Mesenchymal stem cell (in vitro differentiated cells and primary cell): ENCODE results near the gene THRA.

ENCODE experiments used
- DNase-seq: peaks from one replicate; pipeline ENCODE4 v3.0.0-alpha.2; 2013
- H2AFZ ChIP-seq: one replicate; pipeline ENCODE4 v1.6.1; 2013; ENCODE audit warnings: low read depth, mild to moderate bottlenecking, control low read depth, inconsistent platforms, low read length, moderate library complexity
- H2AK5ac ChIP-seq: 2 replicates; pipeline ENCODE4 v1.6.1; 2013; ENCODE audit warnings: low read length, moderate library complexity, mild to moderate bottlenecking, inconsistent platforms; ENCODE audit not compliant: severe bottlenecking
- H2BK120ac ChIP-seq: one replicate; pipeline ENCODE4 v1.6.1; 2013; ENCODE audit warnings: low read depth, mild to moderate bottlenecking, inconsistent platforms, low read length, moderate library complexity
- H2BK12ac ChIP-seq, 2 experiments: one replicate each; pipeline ENCODE4 v1.6.1; 2013; ENCODE audit warnings: inconsistent platforms in 2 of 2, low read length in 2 of 2, mild to moderate bottlenecking in 2 of 2, moderate library complexity in 2 of 2, control low read depth in 1 of 2
- H2BK15ac ChIP-seq: one replicate; pipeline ENCODE4 v1.6.1; 2013; ENCODE audit warnings: mild to moderate bottlenecking, low read depth, inconsistent platforms; ENCODE audit not compliant: poor library complexity, severe bottlenecking
- H2BK5ac ChIP-seq: 2 replicates; pipeline ENCODE4 v1.6.1; 2013; ENCODE audit warnings: low read depth, mild to moderate bottlenecking, low read length, control low read depth, inconsistent platforms; ENCODE audit not compliant: poor library complexity, severe bottlenecking
- H3K14ac ChIP-seq, 2 experiments: one replicate each; pipeline ENCODE4 v1.6.1; 2013; ENCODE audit warnings: inconsistent platforms in 2 of 2, low read length in 2 of 2, control low read depth in 1 of 2, mild to moderate bottlenecking in 1 of 2, moderate library complexity in 1 of 2
- H3K18ac ChIP-seq, 2 experiments: one replicate each; pipeline ENCODE4 v1.6.1; 2013; ENCODE audit warnings: inconsistent platforms in 2 of 2, low read length in 2 of 2, control low read depth in 1 of 2, low read depth in 1 of 2, mild to moderate bottlenecking in 1 of 2
- H3K23ac ChIP-seq, 2 experiments: one replicate each; pipeline ENCODE4 v1.6.1; 2013; ENCODE audit warnings: inconsistent platforms in 2 of 2, low read length in 2 of 2, mild to moderate bottlenecking in 2 of 2, moderate library complexity in 2 of 2, control low read depth in 1 of 2
- H3K27ac ChIP-seq: 2 replicates; pipeline ENCODE4 v1.5.1; 2013; ENCODE audit warnings: mild to moderate bottlenecking, moderate library complexity, low read length, control low read depth, inconsistent platforms; ENCODE audit not compliant: poor library complexity, severe bottlenecking
- H3K27me3 ChIP-seq, 2 experiments: 2 replicates each; pipeline versions ENCODE4 v1.6.1 to v1.7.0; 2013; ENCODE audit warnings: low read length in 2 of 2, mild to moderate bottlenecking in 2 of 2, moderate library complexity in 2 of 2, control low read depth in 1 of 2, inconsistent platforms in 1 of 2; ENCODE audit not compliant: control insufficient read depth in 1 of 2, insufficient read depth in 1 of 2
- H3K36me3 ChIP-seq, 2 experiments: 2 replicates each; pipeline versions ENCODE4 v1.6.1 to v1.7.0; 2013; ENCODE audit warnings: low read length in 2 of 2, control low read depth in 1 of 2, inconsistent platforms in 1 of 2, low read depth in 1 of 2, mild to moderate bottlenecking in 1 of 2; ENCODE audit not compliant: insufficient read depth in 2 of 2, control insufficient read depth in 1 of 2
- H3K4ac ChIP-seq, 2 experiments: one replicate each; pipeline ENCODE4 v1.6.1; 2013; ENCODE audit warnings: inconsistent platforms in 2 of 2, low read length in 2 of 2, mild to moderate bottlenecking in 2 of 2, moderate library complexity in 2 of 2, control low read depth in 1 of 2, low read depth in 1 of 2
- H3K4me1 ChIP-seq: 2 replicates; pipeline ENCODE4 v1.6.1; 2013; ENCODE audit warnings: low read depth, low read length, control low read depth; ENCODE audit not compliant: control insufficient read depth, insufficient read depth
- H3K4me2 ChIP-seq: 2 replicates; pipeline ENCODE4 v1.6.1; 2013; ENCODE audit warnings: low read length, mild to moderate bottlenecking, inconsistent platforms; ENCODE audit not compliant: poor library complexity, severe bottlenecking
- H3K4me3 ChIP-seq, 2 experiments: 2 replicates each; pipeline versions ENCODE4 v1.5.1 to v1.7.0; 2013; ENCODE audit warnings: low read length in 2 of 2, mild to moderate bottlenecking in 2 of 2, control low read depth in 1 of 2, low read depth in 1 of 2; ENCODE audit not compliant: insufficient read depth in 1 of 2
- H3K79me1 ChIP-seq: replicated peaks from 2 replicates; pipeline ENCODE4 v1.6.1; 2013; ENCODE audit warnings: mild to moderate bottlenecking, control low read depth, low read length, inconsistent platforms; ENCODE audit not compliant: poor library complexity, severe bottlenecking
- H3K9ac ChIP-seq: 2 replicates; pipeline ENCODE4 v1.7.0; 2013; ENCODE audit warnings: mild to moderate bottlenecking, low read length, moderate library complexity
- H3K9me3 ChIP-seq: 2 replicates; pipeline ENCODE4 v1.7.0; 2013; ENCODE audit warnings: mild to moderate bottlenecking, low read length; ENCODE audit not compliant: control insufficient read depth
- H4K8ac ChIP-seq: one replicate; pipeline ENCODE4 v1.6.1; 2013; ENCODE audit warnings: inconsistent platforms, mild to moderate bottlenecking, low read length, moderate library complexity
- H4K91ac ChIP-seq: one replicate; pipeline ENCODE4 v1.6.1; 2013; ENCODE audit warnings: mild to moderate bottlenecking, low read length, inconsistent platforms
- WGBS: methylation state at CpG from one replicate; pipeline ENCODE4 v1.1.7; 2013; ENCODE audit warnings: mixed read lengths; 5-methylcytosine and 5-hydroxymethylcytosine counted together

THRA gene

DNA sequence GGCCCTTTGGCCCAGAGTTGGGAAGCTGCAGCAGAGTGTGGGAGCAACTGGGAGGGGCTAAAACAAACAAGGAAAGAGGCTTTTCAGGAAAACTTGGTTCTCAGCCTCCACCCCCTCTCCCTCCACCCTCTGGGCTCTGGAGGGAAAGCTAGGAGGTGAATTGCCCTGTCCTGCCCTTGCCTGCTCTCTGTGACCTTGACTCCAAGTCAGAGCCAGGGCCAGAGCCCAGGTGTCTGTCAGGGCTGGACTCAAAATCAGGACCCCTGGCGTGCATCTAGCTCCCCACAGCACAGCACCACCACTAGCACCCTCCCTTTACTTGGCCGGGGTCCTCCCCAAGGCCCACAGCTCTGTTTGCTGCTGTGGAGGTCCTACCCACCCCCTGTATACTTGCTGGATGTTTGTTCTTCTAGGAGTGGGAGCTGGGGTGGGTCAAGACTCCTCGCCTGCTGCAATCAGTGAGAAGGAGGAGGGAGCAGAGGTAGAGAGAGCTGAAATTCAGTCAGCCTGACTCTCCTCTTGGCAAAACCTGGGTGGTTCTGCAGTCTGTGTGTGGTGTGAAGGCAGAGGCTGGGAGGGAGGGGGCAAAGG lies 40.4 kb downstream of the THRA start:
- Histone ChIP-seq H3K4ac (peak overlapping the region; percentile 62 to 73), H3K4me2 (no peak overlapping the region), H2BK5ac (no peak overlapping the region), H3K4me3 (no peak overlapping the region), H2AFZ (no peak overlapping the region), H2AK5ac (no peak overlapping the region), H3K9ac (peak overlapping the region; percentile 36), H3K79me1 (peaks cover 6% of the 10 kb centered on the region), H3K23ac (peak overlapping the region in 1 of 2 experiments; percentile 49), H3K18ac (peak overlapping the region; percentile 44 to 76), H3K27ac (no peak overlapping the region), H2BK12ac (peak overlapping the region; percentile 78 to 82), H4K91ac (peak overlapping the region; percentile 81), H2BK15ac (peak overlapping the region; percentile 82), H2BK120ac (peak overlapping the region; percentile 66), H3K27me3 (no peaks in the 10 kb centered on the region), H3K9me3 (no peaks in the 10 kb centered on the region), H3K36me3 (no peaks in the 10 kb centered on the region), H3K14ac (peak overlapping the region in 1 of 2 experiments; percentile 7), H4K8ac (peak overlapping the region; percentile 70), H3K4me1 (peaks cover 28% of the 10 kb centered on the region)
- DNase-seq, result no peak
- WGBS, result 89% methylated on average over 1 of the region's 3 CpGs

DNA sequence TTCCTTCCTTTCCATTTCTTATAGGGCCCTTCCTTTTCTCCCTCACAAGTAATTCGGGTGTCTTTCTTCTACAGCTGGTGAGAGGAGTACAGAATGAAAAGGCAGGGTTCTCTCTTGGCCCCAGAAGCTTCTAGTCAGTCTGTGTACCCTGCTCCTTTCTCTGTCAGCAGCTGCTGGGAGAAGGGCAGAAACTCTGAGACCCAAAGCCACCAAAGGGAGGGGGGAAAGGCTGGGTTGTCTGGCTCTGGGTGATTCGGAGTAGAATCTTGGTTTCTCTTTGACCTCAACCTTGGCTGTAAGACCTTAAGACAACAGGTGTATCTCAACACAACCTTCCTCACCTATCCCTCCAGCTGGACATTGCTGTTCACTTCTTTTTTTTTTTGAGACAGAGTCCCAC lies 40.9 kb downstream of the THRA start:
- Histone ChIP-seq H2AFZ (no peak overlapping the region), H3K79me1 (peaks cover 6% of the 10 kb centered on the region), H3K14ac (no peak overlapping the region), H3K18ac (peak overlapping the region; percentile 16 to 44), H4K91ac (no peak overlapping the region), H2BK12ac (peak overlapping the region; percentile 78 to 82), H2AK5ac (no peak overlapping the region), H2BK15ac (no peak overlapping the region), H2BK5ac (no peak overlapping the region), H3K4me1 (peaks cover 28% of the 10 kb centered on the region), H2BK120ac (peak overlapping the region; percentile 12), H3K4ac (peak overlapping the region in 1 of 2 experiments; percentile 62), H3K27me3 (no peaks in the 10 kb centered on the region), H3K9ac (peak overlapping the region; percentile 36), H3K36me3 (no peaks in the 10 kb centered on the region), H3K27ac (no peak overlapping the region), H3K9me3 (no peaks in the 10 kb centered on the region), H4K8ac (no peak overlapping the region), H3K4me2 (no peak overlapping the region), H3K4me3 (no peak overlapping the region), H3K23ac (peak overlapping the region in 1 of 2 experiments; percentile 49)
- no CpG with 5 or more reads among the region's 2 CpGs for WGBS
- no peak for DNase-seq

DNA sequence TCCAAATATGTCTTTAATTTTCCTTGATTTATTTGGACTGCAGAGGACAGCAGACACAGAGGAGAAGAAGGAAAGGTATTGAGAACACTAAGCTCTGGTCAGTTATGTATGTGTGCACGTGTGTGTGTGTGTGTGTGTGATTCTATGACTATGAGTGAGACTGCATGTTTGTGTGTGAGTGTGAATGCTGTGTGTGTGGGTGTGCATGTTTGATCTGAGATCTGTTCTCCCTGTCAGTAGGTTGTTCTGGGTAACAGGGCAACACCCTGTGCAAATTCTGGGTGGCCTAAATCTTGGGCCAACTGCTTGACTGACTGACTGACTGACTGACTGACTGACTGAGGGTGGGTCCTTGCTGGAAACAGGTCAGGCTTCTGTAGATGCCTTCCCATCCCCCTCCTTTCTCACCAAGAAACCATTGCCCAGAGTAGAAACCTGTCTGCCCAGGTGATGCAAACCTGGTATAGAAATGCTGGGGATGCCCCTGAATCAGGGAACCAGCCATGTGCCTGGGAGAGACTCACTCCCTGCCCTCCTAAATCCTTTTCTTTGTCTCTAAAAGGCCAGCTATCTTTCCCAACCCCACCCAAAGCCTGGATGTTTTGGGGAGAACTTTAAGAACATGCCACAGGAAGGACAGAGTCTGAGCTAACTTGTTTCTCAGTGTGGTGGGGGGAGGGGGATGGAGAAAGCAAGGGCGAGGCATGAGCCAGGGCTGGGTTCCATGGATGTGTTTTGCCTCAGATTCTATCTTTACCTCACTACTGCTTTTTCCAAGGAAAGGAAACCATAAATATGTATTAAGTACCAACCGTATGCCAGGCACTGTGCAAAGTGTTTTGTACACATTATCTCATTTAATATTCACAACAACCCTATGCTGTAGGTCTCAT lies 42.1 kb downstream of the THRA start:
- Histone ChIP-seq H3K27me3 (no peaks in the 10 kb centered on the region), H2AFZ (no peak overlapping the region), H2BK120ac (no peak overlapping the region), H4K91ac (peak overlapping the region; percentile 22), H4K8ac (peak overlapping the region; percentile 58), H3K14ac (no peak overlapping the region), H3K4me3 (no peak overlapping the region), H2BK5ac (no peak overlapping the region), H3K18ac (no peak overlapping the region), H3K27ac (no peak overlapping the region), H3K9ac (no peak overlapping the region), H3K23ac (no peak overlapping the region), H2BK12ac (peak overlapping the region; percentile 2 to 63), H3K36me3 (no peaks in the 10 kb centered on the region), H3K79me1 (peaks cover 2% of the 10 kb centered on the region), H3K4me2 (no peak overlapping the region), H2AK5ac (no peak overlapping the region), H3K4ac (peak overlapping the region in 1 of 2 experiments; percentile 18), H3K9me3 (no peaks in the 10 kb centered on the region), H3K4me1 (peaks cover 23% of the 10 kb centered on the region), H2BK15ac (peak overlapping the region; percentile 63)
- DNase-seq, result no peak
- 90% methylated on average over 2 of the region's 3 CpGs for WGBS
